ENCODE measurements around the gene HPS1.
A peak's percentile ranks its signal among the peaks of the same experiment; 100 is the strongest.

HPS1 gene

DNA sequence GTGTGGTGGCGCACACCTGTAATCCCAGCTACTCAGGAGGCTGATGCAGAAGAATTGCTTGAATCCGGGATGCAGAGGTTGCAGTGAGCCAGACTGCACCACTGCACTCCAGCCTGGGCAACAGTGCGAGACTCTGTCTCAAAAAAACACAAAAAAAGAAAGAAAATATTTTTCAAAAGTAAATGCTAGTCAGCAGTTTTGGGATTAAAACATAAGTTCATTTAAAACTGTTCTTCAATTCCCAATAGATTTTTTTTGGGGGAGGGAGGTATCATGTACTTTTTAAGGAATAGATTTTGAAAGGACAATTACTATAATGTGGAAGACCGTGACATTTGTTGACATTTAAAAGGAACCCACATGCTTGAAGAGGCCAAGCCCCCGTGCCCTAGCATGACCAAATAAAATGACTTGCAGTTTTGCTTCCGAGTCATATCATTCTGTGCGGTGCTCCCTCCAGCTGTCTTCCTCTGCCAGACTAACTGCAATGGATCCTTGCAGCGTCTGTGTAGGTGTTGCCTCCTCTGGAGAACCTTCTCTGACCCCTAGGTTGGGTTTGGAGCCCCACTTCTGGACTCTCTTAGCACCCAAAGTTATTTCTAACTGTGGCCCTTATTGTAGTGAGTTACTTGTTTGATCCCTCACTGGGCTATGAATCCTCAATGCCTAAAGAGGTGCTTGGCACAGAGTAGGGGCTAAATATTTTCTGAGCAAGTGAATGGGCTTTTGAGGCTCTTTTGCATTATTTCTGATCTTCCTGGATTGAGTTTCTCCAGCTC is 17.4 kb upstream of the HPS1 start:
- H3K4me3 ChIP-seq (ENCODE audit: low read depth, low read length) = no peak overlapping the region
- TF ChIP-seq, protein P1, sequence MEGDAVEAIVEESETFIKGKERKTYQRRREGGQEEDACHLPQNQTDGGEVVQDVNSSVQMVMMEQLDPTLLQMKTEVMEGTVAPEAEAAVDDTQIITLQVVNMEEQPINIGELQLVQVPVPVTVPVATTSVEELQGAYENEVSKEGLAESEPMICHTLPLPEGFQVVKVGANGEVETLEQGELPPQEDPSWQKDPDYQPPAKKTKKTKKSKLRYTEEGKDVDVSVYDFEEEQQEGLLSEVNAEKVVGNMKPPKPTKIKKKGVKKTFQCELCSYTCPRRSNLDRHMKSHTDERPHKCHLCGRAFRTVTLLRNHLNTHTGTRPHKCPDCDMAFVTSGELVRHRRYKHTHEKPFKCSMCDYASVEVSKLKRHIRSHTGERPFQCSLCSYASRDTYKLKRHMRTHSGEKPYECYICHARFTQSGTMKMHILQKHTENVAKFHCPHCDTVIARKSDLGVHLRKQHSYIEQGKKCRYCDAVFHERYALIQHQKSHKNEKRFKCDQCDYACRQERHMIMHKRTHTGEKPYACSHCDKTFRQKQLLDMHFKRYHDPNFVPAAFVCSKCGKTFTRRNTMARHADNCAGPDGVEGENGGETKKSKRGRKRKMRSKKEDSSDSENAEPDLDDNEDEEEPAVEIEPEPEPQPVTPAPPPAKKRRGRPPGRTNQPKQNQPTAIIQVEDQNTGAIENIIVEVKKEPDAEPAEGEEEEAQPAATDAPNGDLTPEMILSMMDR (conservative IDR thresholded peaks at IDR 0.05; ENCODE audit: low read depth, low read length) = no peak
- no peak for DNase-seq (ENCODE audit: low read depth)

GRCh38 chr10:98463016-98463415 is 16.3 kb upstream of the HPS1 start:
- TF ChIP-seq, protein P1 (conservative IDR thresholded peaks at IDR 0.05; ENCODE audit: low read depth, low read length) = no peak
- no peak for DNase-seq (ENCODE audit: low read depth)
- H3K4me3 ChIP-seq (ENCODE audit: low read depth, low read length) = no peak overlapping the region

- DNase-seq (ENCODE audit: low read depth) = no peak
- TF ChIP-seq, protein P1 (conservative IDR thresholded peaks at IDR 0.05; ENCODE audit: low read depth, low read length) = no peak
- no peak overlapping the region for H3K4me3 ChIP-seq (ENCODE audit: low read depth, low read length)
Measured at GRCh38 chr10:98461500-98461842, 14.7 kb upstream of the HPS1 start.

DNA sequence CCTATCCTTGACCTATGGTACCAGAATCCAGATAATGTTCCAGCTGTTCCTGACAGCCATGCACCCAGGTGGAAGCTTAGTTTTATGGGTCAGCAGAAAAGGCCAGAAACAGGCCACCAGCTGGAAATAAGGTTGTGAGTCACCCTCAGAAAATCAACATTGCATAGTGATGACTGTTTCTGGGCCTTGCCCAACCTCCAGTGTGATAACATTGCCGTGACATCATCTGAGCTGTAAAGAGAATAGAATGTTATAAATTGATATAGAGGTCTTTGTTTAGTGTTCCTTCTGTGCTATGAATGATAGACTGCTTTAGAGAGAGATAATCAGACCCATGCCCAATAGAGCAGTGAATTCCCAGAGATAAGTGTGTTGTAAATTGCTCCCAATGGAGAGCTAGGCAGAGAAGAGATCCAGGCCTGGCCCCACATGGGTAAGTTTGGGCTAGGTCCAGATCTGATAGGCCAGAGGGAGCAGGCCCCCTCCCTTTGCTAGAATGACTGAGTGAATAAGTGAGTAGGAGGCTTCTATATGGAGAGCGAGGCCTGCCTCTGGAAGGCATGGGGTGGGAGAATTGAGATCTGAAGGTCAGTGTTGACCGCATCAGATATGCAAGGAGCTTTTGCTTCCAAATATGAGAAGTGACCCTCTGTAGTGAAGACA is 14.2 kb upstream of the HPS1 start:
- H3K4me3 ChIP-seq (ENCODE audit: low read depth, low read length) = no peak overlapping the region
- DNase-seq (ENCODE audit: low read depth) = peak; percentile 93
- TF ChIP-seq, protein P1 (conservative IDR thresholded peaks at IDR 0.05; ENCODE audit: low read depth, low read length) = no peak

- TF ChIP-seq, protein P1 (conservative IDR thresholded peaks at IDR 0.05; ENCODE audit: low read depth, low read length) = no peak
- DNase-seq (ENCODE audit: low read depth) = no peak
- no peak overlapping the region for H3K4me3 ChIP-seq (ENCODE audit: low read depth, low read length)
Measured at GRCh38 chr10:98458809-98459784, 12.4 kb upstream of the HPS1 start.

DNA sequence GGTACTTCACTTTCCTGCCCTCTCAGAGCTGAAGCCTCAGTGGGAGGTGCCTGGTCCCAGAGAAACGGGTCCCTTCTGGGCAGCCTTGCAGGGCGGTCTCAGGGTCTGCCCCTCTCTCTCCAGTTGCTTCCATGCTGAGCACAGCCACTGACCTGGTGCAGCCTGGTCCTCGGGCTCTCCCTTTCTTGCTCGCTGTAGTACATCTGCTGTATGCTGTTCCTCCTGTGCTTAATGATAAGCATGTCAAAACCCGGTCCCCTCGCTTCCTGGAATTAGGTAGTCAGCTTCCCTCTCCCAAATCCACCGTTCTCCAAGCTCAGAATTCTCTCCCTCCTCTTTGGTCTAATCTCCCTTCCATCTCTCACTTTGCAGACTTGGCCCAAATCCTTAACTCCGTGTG is 11.0 kb upstream of the HPS1 start:
- no peak for DNase-seq (ENCODE audit: low read depth)
- TF ChIP-seq, protein P1 (conservative IDR thresholded peaks at IDR 0.05; ENCODE audit: low read depth, low read length) = no peak
- H3K4me3 ChIP-seq (ENCODE audit: low read depth, low read length) = no peak overlapping the region
